GM13976 (cell line): ENCODE results near the gene B4GALT6.

Experiments
- DNase-seq: peaks from one replicate; pipeline ENCODE4 v3.0.0; 2012; ENCODE audit warnings: low spot score
- in situ Hi-C: fragments of 300-500 bp; cut with MboI; formaldehyde crosslinking; loops from one replicate; pipeline ENCODE4 v1.12.0; 2022; ENCODE audit warnings: low sequenced_read_pairs, mixed read lengths, inconsistent platforms; ENCODE audit not compliant: unreplicated experiment
- TF ChIP-seq, protein P1 (sequence below): IDR thresholded peaks from 2 replicates; pipeline ENCODE4 v1.5.1; 2012; ENCODE audit warnings: borderline replicate concordance, mild to moderate bottlenecking; ENCODE audit not compliant: insufficient read depth; ENCODE audit errors: extremely low read depth, missing control alignments, control extremely low read depth

Gene B4GALT6

DNA sequence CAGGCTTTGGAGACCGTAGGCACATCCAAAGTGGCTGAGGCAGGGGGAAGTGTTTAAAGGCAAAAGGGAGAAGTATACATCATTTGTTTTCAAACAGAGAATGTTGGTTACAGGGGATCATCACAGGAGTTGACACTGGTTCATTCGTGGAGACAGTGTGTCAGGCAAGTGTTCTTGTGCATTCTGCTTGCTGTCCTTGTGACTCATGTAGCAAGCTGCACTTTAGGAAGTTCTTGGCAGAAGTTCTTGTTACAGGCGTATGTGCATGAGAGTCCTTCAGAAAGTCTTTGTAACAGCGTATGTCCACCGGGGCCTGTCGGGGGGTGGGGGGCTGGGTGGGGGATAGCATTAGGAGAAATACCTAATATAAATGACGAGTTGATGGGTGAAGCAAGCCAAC is 36.5 kb upstream of the B4GALT6 start:
- TF ChIP-seq, protein P1, sequence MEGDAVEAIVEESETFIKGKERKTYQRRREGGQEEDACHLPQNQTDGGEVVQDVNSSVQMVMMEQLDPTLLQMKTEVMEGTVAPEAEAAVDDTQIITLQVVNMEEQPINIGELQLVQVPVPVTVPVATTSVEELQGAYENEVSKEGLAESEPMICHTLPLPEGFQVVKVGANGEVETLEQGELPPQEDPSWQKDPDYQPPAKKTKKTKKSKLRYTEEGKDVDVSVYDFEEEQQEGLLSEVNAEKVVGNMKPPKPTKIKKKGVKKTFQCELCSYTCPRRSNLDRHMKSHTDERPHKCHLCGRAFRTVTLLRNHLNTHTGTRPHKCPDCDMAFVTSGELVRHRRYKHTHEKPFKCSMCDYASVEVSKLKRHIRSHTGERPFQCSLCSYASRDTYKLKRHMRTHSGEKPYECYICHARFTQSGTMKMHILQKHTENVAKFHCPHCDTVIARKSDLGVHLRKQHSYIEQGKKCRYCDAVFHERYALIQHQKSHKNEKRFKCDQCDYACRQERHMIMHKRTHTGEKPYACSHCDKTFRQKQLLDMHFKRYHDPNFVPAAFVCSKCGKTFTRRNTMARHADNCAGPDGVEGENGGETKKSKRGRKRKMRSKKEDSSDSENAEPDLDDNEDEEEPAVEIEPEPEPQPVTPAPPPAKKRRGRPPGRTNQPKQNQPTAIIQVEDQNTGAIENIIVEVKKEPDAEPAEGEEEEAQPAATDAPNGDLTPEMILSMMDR: no peak
- in situ Hi-C loops: no loop called here
- no peak for DNase-seq

DNA sequence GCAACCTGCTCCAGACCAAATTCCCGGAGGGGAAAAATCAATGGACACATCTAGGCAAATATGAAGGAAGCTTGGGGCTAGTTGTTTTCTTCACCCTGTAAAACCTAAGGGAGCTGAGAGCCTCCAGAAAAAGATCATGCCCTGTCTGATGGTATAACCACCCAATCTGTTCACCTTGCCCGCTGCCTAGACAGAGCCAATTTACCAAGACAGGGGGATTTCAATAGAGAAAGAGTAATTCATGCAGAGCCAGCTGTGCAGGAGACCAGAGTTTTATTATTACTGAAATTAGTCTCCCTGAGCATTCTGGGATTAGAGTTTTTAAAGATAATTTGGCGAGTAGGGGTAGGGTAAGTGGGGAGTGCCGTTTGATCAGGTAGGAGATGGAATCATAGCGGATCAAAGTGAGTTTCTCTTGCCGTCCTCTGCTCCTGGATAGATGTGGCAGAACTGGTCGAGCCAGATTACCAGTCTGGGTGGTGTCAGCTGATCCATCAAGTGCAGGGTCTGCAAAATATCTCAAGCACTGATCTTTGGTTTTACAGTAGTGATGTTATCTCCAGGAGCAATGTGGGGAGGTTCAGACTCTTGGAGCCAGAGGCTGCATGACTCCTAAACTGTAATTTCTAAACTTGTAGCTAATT is 35.1 kb upstream of the B4GALT6 start:
- TF ChIP-seq, protein P1: no peak
- in situ Hi-C loops: loop anchor here (10.0 kb wide), 1 partner anchor 155 kb away; no protein-coding TSS in a partner anchor
- DNase-seq: no peak

DNA sequence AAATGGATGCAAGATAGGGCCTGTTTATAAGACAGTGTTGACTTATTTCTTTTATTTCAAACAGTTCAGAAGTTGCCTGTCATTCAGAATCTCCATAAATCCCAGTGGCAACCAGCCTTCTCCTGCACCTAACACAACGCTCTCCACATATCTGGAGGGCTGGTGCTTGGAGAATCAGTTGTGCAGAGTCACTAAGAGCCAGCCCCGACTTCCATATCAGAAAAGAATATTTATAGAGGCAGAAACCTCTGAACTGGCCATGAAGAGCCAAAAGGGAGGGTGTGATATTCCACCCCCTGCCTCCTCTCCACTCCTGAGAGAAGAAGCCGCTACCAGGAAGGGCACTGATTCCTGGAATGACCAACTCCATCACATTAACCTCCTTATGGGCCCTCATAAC is 34.0 kb upstream of the B4GALT6 start:
- in situ Hi-C loops: loop anchor here (10.0 kb wide), 1 partner anchor 154 kb away; no protein-coding TSS in a partner anchor
- no peak for DNase-seq
- TF ChIP-seq, protein P1: no peak

DNA sequence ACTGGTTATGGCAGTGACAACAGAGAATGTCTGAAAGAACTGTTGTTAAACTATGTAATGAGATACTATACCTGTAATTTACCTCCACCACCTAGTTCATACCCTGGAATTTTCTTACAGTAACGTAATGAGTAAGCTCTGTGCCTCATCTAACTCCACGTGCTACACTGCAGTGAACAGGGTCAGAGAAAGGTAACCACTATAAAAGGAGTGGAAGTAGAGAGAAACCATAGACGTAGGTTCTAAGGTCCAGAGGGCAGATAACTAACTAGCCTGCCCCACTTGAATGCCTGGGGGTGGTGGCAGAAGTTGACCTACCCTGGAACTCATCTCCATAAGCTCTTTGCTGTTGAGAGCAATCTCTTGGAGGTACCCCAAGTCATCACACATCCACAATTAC is 32.0 kb upstream of the B4GALT6 start:
- DNase-seq: no peak
- TF ChIP-seq, protein P1: no peak
- in situ Hi-C loops: loop anchor here (10.0 kb wide), 1 partner anchor 152 kb away; no protein-coding TSS in a partner anchor

DNA sequence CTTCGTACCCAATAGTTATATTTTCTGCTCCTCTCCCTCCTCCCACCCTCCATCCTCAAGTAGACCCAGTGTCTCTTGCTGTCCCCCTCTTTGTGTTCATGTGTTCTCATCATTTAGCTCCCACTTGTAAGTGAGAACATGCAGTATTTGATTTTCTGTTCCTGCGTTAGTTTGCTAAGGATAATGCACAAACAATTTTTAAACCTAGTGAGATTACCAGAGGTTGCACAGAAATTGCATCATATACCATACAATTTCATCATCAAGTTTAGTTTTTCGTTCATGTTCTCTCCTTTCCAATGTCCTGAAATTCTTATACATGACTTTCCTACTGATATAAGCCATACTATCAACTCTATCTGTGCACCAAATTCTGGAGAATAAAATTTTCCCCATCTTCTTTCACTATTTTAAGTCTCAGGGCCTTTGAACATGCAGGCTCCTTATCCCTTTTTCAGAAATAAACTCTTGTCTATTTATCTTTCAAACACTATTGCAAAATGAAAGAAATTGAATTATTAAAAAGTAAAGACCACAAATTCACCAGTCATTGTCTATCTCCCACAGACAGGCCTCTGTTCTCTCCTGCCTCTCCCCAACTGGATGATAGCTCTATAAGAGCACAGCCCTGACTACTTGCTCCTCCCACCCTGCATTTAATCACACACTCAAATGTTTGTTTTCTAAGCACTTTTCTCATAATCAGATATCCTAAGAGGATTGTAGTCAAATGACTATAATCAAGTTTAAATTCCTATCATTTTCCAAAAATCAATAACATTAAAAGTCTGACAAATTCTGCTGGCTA is 27.2 kb upstream of the B4GALT6 start:
- TF ChIP-seq, protein P1: no peak
- no peak for DNase-seq
- in situ Hi-C loops: loop anchor here (10.0 kb wide), 1 partner anchor 147 kb away; no protein-coding TSS in a partner anchor

DNA sequence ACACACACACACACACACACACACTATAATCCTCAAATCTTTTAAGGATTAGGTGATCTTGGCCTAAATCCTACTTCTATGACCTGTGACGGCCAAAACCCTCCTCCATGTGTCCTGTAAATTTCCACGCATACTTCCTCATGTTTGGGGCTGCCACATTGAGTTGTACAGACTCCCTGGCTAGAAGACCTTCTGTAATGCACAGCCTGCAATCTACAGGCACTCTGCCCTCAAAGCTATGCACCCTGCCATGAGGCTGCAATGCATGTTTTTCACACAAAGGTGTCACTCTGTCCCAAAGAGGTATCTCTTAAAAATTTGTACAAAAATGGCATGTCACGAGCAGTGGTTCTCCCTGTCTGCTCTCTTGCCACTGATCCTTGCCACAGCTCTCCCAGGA is 26.4 kb upstream of the B4GALT6 start:
- in situ Hi-C loops: loop anchor here (10.0 kb wide), 1 partner anchor 146 kb away; no protein-coding TSS in a partner anchor
- DNase-seq: no peak

More for the DNA sequence above, 26.4 kb upstream of the B4GALT6 start:
- TF ChIP-seq, protein P1: no peak
